GM12878 (cell line): ENCODE results near the gene SDC1. TPM values are rescaled to one million over a fixed set of nuclear protein-coding genes. Genes with fewer than 3 reads are reported as not detected.

ENCODE experiments used
- ATAC-seq: fragments of 200-7000 bp; cut with Tn5 transposase; 3 replicates; pipeline ENCODE4 v1.9.1; 2020; ENCODE audit warnings: mild to moderate bottlenecking, moderate library complexity
- BruUV-seq: library from RNA; stranded (reverse); fragments of 400-500 nt; replicated peaks from 2 replicates; lab custom pipeline; 2021; lab: Mats Ljungman, UMichigan
- CTCF ChIA-PET: fragments of 300-600 bp; sonication (Branson Sonifier 250); formaldehyde crosslinking; extraction: SDS; loops from one replicate; lab custom pipeline; 2021; ENCODE audit warnings: inconsistent platforms; lab: Yijun Ruan, JAX
- POLR2A ChIA-PET: fragments of 350-600 bp; formaldehyde crosslinking; extraction: SDS; loops from one replicate; lab custom pipeline; 2021; ENCODE audit warnings: inconsistent platforms; lab: Charles Lee
- RAD21 ChIA-PET: fragments of 300-600 bp; sonication (Branson Sonifier 250); formaldehyde crosslinking; loops from one replicate; lab custom pipeline; 2023; ENCODE audit warnings: antibody characterized with exemption; ENCODE audit not compliant: unreplicated experiment; lab: Charles Lee
- SMC1A ChIA-PET: fragments of 300-600 bp; sonication (Branson Sonifier 250); formaldehyde crosslinking; loops from one replicate; lab custom pipeline; 2023; ENCODE audit not compliant: unreplicated experiment, uncharacterized antibody; lab: Charles Lee
- DNase-seq: peaks from one replicate; pipeline ENCODE4 v3.0.0-alpha.2; 2011; ENCODE audit warnings: low read depth, low spot score
- FAIRE-seq: peaks from 3 replicates; lab custom pipeline; 2011; peaks lifted over from hg19 to GRCh38; lab: Jason Lieb, UNC
- H2AFZ ChIP-seq: 2 replicates; pipeline ENCODE4 v1.6.0; 2011; ENCODE audit warnings: low read depth, low read length, control low read depth; ENCODE audit not compliant: control insufficient read depth
- H3K27ac ChIP-seq: 2 replicates; pipeline ENCODE4 v1.5.1; 2011; ENCODE audit warnings: control low read depth; ENCODE audit not compliant: control insufficient read depth, insufficient read depth
- H3K27me3 ChIP-seq, 2 experiments: replicated peaks in 1 of 2; 2 replicates each; pipeline versions ENCODE4 v1.6.0 to v1.6.1; 2011; ENCODE audit warnings: low read length in 1 of 2; ENCODE audit not compliant: control insufficient read depth in 2 of 2, insufficient read depth in 2 of 2
- H3K36me3 ChIP-seq, 2 experiments: 2 replicates each; pipeline ENCODE4 v1.5.1; 2011; ENCODE audit warnings: low read length in 1 of 2; ENCODE audit not compliant: control insufficient read depth in 2 of 2, insufficient read depth in 2 of 2
- H3K4me1 ChIP-seq: 2 replicates; pipeline ENCODE4 v1.6.1; 2011; ENCODE audit warnings: mild to moderate bottlenecking, low read length, moderate library complexity, mixed read lengths; ENCODE audit not compliant: control insufficient read depth, insufficient read depth
- H3K4me2 ChIP-seq: 2 replicates; pipeline ENCODE4 v1.6.0; 2011; ENCODE audit warnings: control low read depth; ENCODE audit not compliant: control insufficient read depth, insufficient read depth
- H3K4me3 ChIP-seq: fragments of 200-600 bp; sonication (generic); 2 replicates; pipeline ENCODE4 v1.5.1; 2016
- H3K79me2 ChIP-seq: 2 replicates; pipeline ENCODE4 v1.6.0; 2011; ENCODE audit warnings: low read length; ENCODE audit not compliant: control insufficient read depth, insufficient read depth
- H3K9ac ChIP-seq: 2 replicates; pipeline ENCODE4 v1.8.0; 2011; ENCODE audit warnings: low read length, control low read depth, mixed read lengths; ENCODE audit not compliant: control insufficient read depth, insufficient read depth
- H3K9me3 ChIP-seq: replicated peaks from 3 replicates; pipeline ENCODE4 v1.5.1; 2011; ENCODE audit warnings: mild to moderate bottlenecking, low read length; ENCODE audit not compliant: control insufficient read depth, insufficient read depth
- H4K20me1 ChIP-seq: 2 replicates; pipeline ENCODE4 v1.6.0; 2011; ENCODE audit not compliant: control insufficient read depth, insufficient read depth
- BHLHE40 ChIP-seq, 2 experiments: fragments of 450-650 bp in 1 of 2; IDR thresholded peaks; 2 replicates each; pipeline ENCODE4 v1.6.1; 2011 to 2017; ENCODE audit warnings: low read depth in 2 of 2, borderline replicate concordance in 1 of 2, improper control_type of control experiment in 1 of 2, low read length in 1 of 2, mild to moderate bottlenecking in 1 of 2
- MLLT1 ChIP-seq: fragments of 450-650 bp; IDR thresholded peaks from 2 replicates; pipeline ENCODE4 v1.6.1; 2016; ENCODE audit warnings: mild to moderate bottlenecking
- NKRF ChIP-seq: fragments of 450-650 bp; conservative IDR thresholded peaks from 2 replicates; pipeline ENCODE4 v1.6.1; 2017; ENCODE audit warnings: mild to moderate bottlenecking, moderate library complexity
- SIN3A ChIP-seq: IDR thresholded peaks from 2 replicates; pipeline ENCODE4 v1.6.1; 2012; ENCODE audit warnings: low read depth, low read length, improper control_type of control experiment
- STAT1 ChIP-seq: fragments of 450-650 bp; conservative IDR thresholded peaks from 2 replicates; pipeline ENCODE4 v1.6.1; 2014; ENCODE audit warnings: antibody characterized with exemption, mild to moderate bottlenecking
- ZNF24 ChIP-seq: fragments of 450-650 bp; IDR thresholded peaks from 2 replicates; pipeline ENCODE4 v1.6.1; 2017; ENCODE audit warnings: antibody characterized with exemption, mild to moderate bottlenecking
- WGBS: methylation state at CpG from one replicate; pipeline ENCODE4 v1.1.6; 2016; ENCODE audit warnings: low lambda C conversion rate; ENCODE audit not compliant: insufficient replicate concordance, insufficient coverage; ENCODE audit errors: missing lambda C conversion rate; 5-methylcytosine and 5-hydroxymethylcytosine counted together
- in situ Hi-C: fragments of 300-500 bp; cut with MboI; formaldehyde crosslinking; loops from 9 replicates; pipeline ENCODE4 v1.14.3; 2018; ENCODE audit warnings: mixed read lengths
- intact Hi-C: fragments of 100-400 bp; cut with micrococcal nuclease; formaldehyde crosslinking; loops from one replicate; pipeline ENCODE4 v1.14.2; 2022; ENCODE audit not compliant: unreplicated experiment
- polyA plus RNA-seq, 11 experiments: library from polyadenylated mRNA; depleted of rRNA in 4 of 11; unstranded in 6 of 11; stranded (reverse) in 5 of 11; fragments of >200 nt; fragmentation: Nextera tagmentation in 4 of 11; fragmentation: Illumina TruSeq in 1 of 11; extraction: Ambion mirVana in 4 of 11; extraction: Trizol in 1 of 11; gene quantifications; 1 replicate in 1 of 11; 2 replicates in 10 of 11; pipeline versions ENCODE4 v1.2.1 to v1.2.3, GENCODE V29; 2011 to 2016; ENCODE audit warnings: inconsistent platforms in 2 of 11, missing spikeins in 2 of 11, low read depth in 1 of 11
- total RNA-seq, 4 experiments: library from RNA; depleted of rRNA in 3 of 4; stranded (reverse); fragments of >200 nt in 3 of 4; fragmentation: Illumina TruSeq in 1 of 4; extraction: Trizol in 1 of 4; gene quantifications; 2 replicates each; pipeline versions ENCODE4 v1.2.1 to v1.2.3, GENCODE V29; 2013 to 2021

SDC1 gene
- total and polyA plus RNA-seq, 10 of the 15 experiments (the other 5 are each of a cell fraction or from before 2014, with no cell fraction given), result 0.85 to 36.8 (median 23.7) TPM

GRCh38 chr2:20232837-20233207 is 7.9 kb upstream of the SDC1 start:
- no peaks in the 10 kb centered on the region for H3K4me1 ChIP-seq
- no peak overlapping the region for H3K9ac ChIP-seq
- intact Hi-C loops (no loop called here), in situ Hi-C loops (no loop called here)
- DNase-seq, result no peak
- BruUV-seq, result no TSS peak
- no peak overlapping the region for H3K27ac ChIP-seq
- RAD21 ChIA-PET, result no interaction called here
- TF ChIP-seq MLLT1 (no peak), BHLHE40 (IDR thresholded peaks at IDR 0.05; ENCODE audit: borderline replicate concordance in 1 of 2, low read depth in 2 of 2, low read length in 1 of 2) (no peak), NKRF (no peak), STAT1 (no peak), SIN3A (no peak), ZNF24 (no peak)
- no peaks in the 10 kb centered on the region; the same call in 2 of the 3 replicates for H3K9me3 ChIP-seq
- POLR2A ChIA-PET, result no interaction called here
- no peaks in the 10 kb centered on the region for H3K79me2 ChIP-seq
- no peak for ATAC-seq
- CTCF ChIA-PET, result interaction anchor here (1.1 to 1.6 kb wide), 3 partner anchors 8 to 218 kb away, joined by 3 to 4 read pairs (median 3); no protein-coding TSS in a partner anchor
- H3K4me3 ChIP-seq, result no peak overlapping the region
- no peak overlapping the region for H3K4me2 ChIP-seq
- WGBS, result 60% methylated on average over 5 of the region's 5 CpGs
- SMC1A ChIA-PET, result interaction anchor here (0.7 kb wide), 1 partner anchor 138 kb away, joined by 3 read pairs; no protein-coding TSS in a partner anchor
- H3K27me3 ChIP-seq, result no peaks in the 10 kb centered on the region; a peak in 1 of 4 replicates
- FAIRE-seq, result no peak
- H3K36me3 ChIP-seq, result no peaks in the 10 kb centered on the region
- H2AFZ ChIP-seq, result no peak overlapping the region
- H4K20me1 ChIP-seq, result no peaks in the 10 kb centered on the region
